T47D (cell line): ENCODE data around the gene FSIP1.
A peak's percentile ranks its signal among the peaks of the same experiment; 100 is the strongest.

Source experiments
- DNase-seq, 2 experiments: peaks; one replicate each; pipeline versions ENCODE4 v3.0.0 to v3.0.0-alpha.2; 2011 to 2012; ENCODE audit warnings: low read depth in 1 of 2, low spot score in 1 of 2
- JUND ChIP-seq: IDR thresholded peaks from 2 replicates; pipeline ENCODE4 v1.6.1; 2012; ENCODE audit warnings: low read depth
- in situ Hi-C: cut with HindIII; loops from 2 replicates; pipeline ENCODE4 v1.10.0; 2016; ENCODE audit warnings: low sequenced_read_pairs, low pct_unique_long_range_greater_than_20kb

FSIP1 gene

GRCh38 chr15:39803016-39803415 is 20.4 kb upstream of the FSIP1 start:
- in situ Hi-C loops = no loop called here
- TF ChIP-seq JUND = no peak
- no peak for DNase-seq

GRCh38 chr15:39801641-39802309 is 19.1 kb upstream of the FSIP1 start:
- peak; percentile 34 to 74 for DNase-seq
- in situ Hi-C loops = no loop called here

GRCh38 chr15:39799552-39800011 is 16.9 kb upstream of the FSIP1 start:
- DNase-seq = no peak
- in situ Hi-C loops = no loop called here
- TF ChIP-seq JUND = no peak

More at GRCh38 chr15:39801641-39802309, 19.1 kb upstream of the FSIP1 start:
- TF ChIP-seq JUND = no peak

GRCh38 chr15:39798382-39798781 is 15.7 kb upstream of the FSIP1 start:
- in situ Hi-C loops = no loop called here
- TF ChIP-seq JUND = no peak
- DNase-seq = no peak

- in situ Hi-C loops = no loop called here
- no peak for DNase-seq
- TF ChIP-seq JUND = no peak
These were observed 14.8 kb upstream of the FSIP1 start for GRCh38 chr15:39797407-39797806.

- no peak for DNase-seq
- in situ Hi-C loops = no loop called here
- TF ChIP-seq JUND = no peak
These were observed 14.0 kb upstream of the FSIP1 start for GRCh38 chr15:39796601-39797000.

GRCh38 chr15:39795486-39795885 is 12.8 kb upstream of the FSIP1 start:
- no peak for DNase-seq
- in situ Hi-C loops = no loop called here
- TF ChIP-seq JUND = no peak

GRCh38 chr15:39794954-39795353 is 12.3 kb upstream of the FSIP1 start:
- no peak for DNase-seq
- in situ Hi-C loops = no loop called here
- TF ChIP-seq JUND = no peak

GRCh38 chr15:39793923-39794322 is 11.3 kb upstream of the FSIP1 start:
- in situ Hi-C loops = no loop called here
- DNase-seq = no peak
- TF ChIP-seq JUND = no peak

GRCh38 chr15:39792844-39793335 is 10.2 kb upstream of the FSIP1 start:
- in situ Hi-C loops = no loop called here
- DNase-seq = no peak
- no peak for TF ChIP-seq JUND

- in situ Hi-C loops = no loop called here
- TF ChIP-seq JUND = no peak
- DNase-seq = no peak
These were observed 9.6 kb upstream of the FSIP1 start for GRCh38 chr15:39792025-39792843.

- no peak for DNase-seq
- TF ChIP-seq JUND = no peak
- in situ Hi-C loops = no loop called here
These were observed 7.1 kb upstream of the FSIP1 start for GRCh38 chr15:39789736-39790135.
